ENCODE data around the gene SKIL.

SKIL gene

GRCh38 chr3:170410428-170411029, 53.0 kb downstream of the SKIL start:
- DNase-seq (ENCODE audit: low read depth in 2 of 2) = peak; percentile 50 to 55
- TF ChIP-seq CTCF (IDR thresholded peaks at IDR 0.05; ENCODE audit: low read depth, low read length) = peak; percentile 56
- H3K4me3 ChIP-seq (replicated peaks in 1 of 2; ENCODE audit: low read depth in 2 of 2, low read length in 2 of 2) = no peak overlapping the region

GRCh38 chr3:170413291-170413690, 55.8 kb downstream of the SKIL start:
- H3K4me3 ChIP-seq (replicated peaks in 1 of 2; ENCODE audit: low read depth in 2 of 2, low read length in 2 of 2) = no peak overlapping the region
- DNase-seq (ENCODE audit: low read depth in 2 of 2) = no peak
- no peak for TF ChIP-seq CTCF (IDR thresholded peaks at IDR 0.05; ENCODE audit: low read depth, low read length)

GRCh38 chr3:170414202-170414663, 56.7 kb downstream of the SKIL start:
- H3K4me3 ChIP-seq (replicated peaks in 1 of 2; ENCODE audit: low read depth in 2 of 2, low read length in 2 of 2) = no peak overlapping the region
- peak; percentile 91 to 92 for DNase-seq (ENCODE audit: low read depth in 2 of 2)
- TF ChIP-seq CTCF (IDR thresholded peaks at IDR 0.05; ENCODE audit: low read depth, low read length) = peak; percentile 99

- no peak for TF ChIP-seq CTCF (IDR thresholded peaks at IDR 0.05; ENCODE audit: low read depth, low read length)
- H3K4me3 ChIP-seq (replicated peaks in 1 of 2; ENCODE audit: low read depth in 2 of 2, low read length in 2 of 2) = no peak overlapping the region
- DNase-seq (ENCODE audit: low read depth in 2 of 2) = no peak
Measured at GRCh38 chr3:170417090-170417489, 59.6 kb downstream of the SKIL start.

GRCh38 chr3:170418422-170419398, 61.2 kb downstream of the SKIL start, which contains the start of gene CLDN11:
TSS of gene CLDN11 (plus strand) at chr3:170418868. CDS start at chr3:170419067, 199 bp downstream.
- H3K4me3 ChIP-seq (replicated peaks in 1 of 2; ENCODE audit: low read depth in 2 of 2, low read length in 2 of 2) = peak within 1 kb of the TSS; percentile 58 to 73
- peak; percentile 55 to 68 for DNase-seq (ENCODE audit: low read depth in 2 of 2)
- TF ChIP-seq CTCF (IDR thresholded peaks at IDR 0.05; ENCODE audit: low read depth, low read length) = peak; percentile 29

- TF ChIP-seq CTCF (IDR thresholded peaks at IDR 0.05; ENCODE audit: low read depth, low read length) = no peak
- DNase-seq (ENCODE audit: low read depth in 2 of 2) = peak; percentile 41 to 48
- H3K4me3 ChIP-seq (replicated peaks in 1 of 2; ENCODE audit: low read depth in 2 of 2, low read length in 2 of 2) = peak overlapping the region; percentile 58 to 73
Measured at GRCh38 chr3:170419557-170420087, 62.1 kb downstream of the SKIL start.
